Panc1 (cell line): Measurements from ENCODE around the gene DLX3. TPM values are rescaled to one million over a fixed set of nuclear protein-coding genes. Genes with fewer than 3 reads are reported as not detected.

ENCODE experiments used
- ATAC-seq: fragments of 200-7000 bp; cut with Tn5 transposase; 2 replicates; pipeline ENCODE4 v1.9.1; 2020; ENCODE audit warnings: mild to moderate bottlenecking, moderate library complexity
- BruUV-seq: library from RNA; stranded (reverse); fragments of 400-500 nt; replicated peaks from 2 replicates; lab custom pipeline; 2021; lab: Mats Ljungman, UMichigan
- CTCF ChIA-PET: fragments of 300-600 bp; sonication (Branson Sonifier 250); formaldehyde crosslinking; loops from one replicate; lab custom pipeline; 2022; ENCODE audit warnings: antibody characterized with exemption; lab: Charles Lee
- POLR2A ChIA-PET: fragments of 300-600 bp; sonication (Branson Sonifier 250); formaldehyde crosslinking; loops from one replicate; lab custom pipeline; 2022; ENCODE audit warnings: antibody characterized with exemption; lab: Charles Lee
- DNase-seq: peaks from one replicate; pipeline ENCODE4 v3.0.0-alpha.2; 2010; ENCODE audit warnings: low read depth, low spot score
- H3K27ac ChIP-seq: 2 replicates; pipeline ENCODE4 v1.5.1; 2011; ENCODE audit warnings: mild to moderate bottlenecking, low read length, inconsistent platforms
- H3K27me3 ChIP-seq: fragments of 200-500 bp; sonication (Bioruptor generic); 2 replicates; pipeline ENCODE4 v1.6.0; 2014; ENCODE audit warnings: low read length, inconsistent platforms; ENCODE audit not compliant: control insufficient read depth, insufficient read depth
- H3K36me3 ChIP-seq: fragments of 200-500 bp; sonication (Bioruptor generic); 2 replicates; pipeline ENCODE4 v1.5.1; 2014; ENCODE audit warnings: inconsistent platforms, mild to moderate bottlenecking, low read length, moderate library complexity; ENCODE audit not compliant: control insufficient read depth, insufficient read depth
- H3K4me1 ChIP-seq: 2 replicates; pipeline ENCODE4 v1.5.1; 2011; ENCODE audit warnings: inconsistent platforms, mild to moderate bottlenecking, low read length, moderate library complexity; ENCODE audit not compliant: control insufficient read depth, insufficient read depth
- H3K4me3 ChIP-seq, 2 experiments: 2 replicates each; pipeline ENCODE4 v1.5.1; 2011 to 2012; ENCODE audit warnings: low read depth in 2 of 2, low read length in 2 of 2, mild to moderate bottlenecking in 2 of 2, inconsistent platforms in 1 of 2, moderate library complexity in 1 of 2
- H3K9me3 ChIP-seq: fragments of 200-500 bp; sonication (Bioruptor generic); 2 replicates; pipeline ENCODE4 v1.5.1; 2014; ENCODE audit warnings: low read depth, mild to moderate bottlenecking, inconsistent platforms, low read length, moderate library complexity; ENCODE audit not compliant: control insufficient read depth, insufficient read depth
- CTCF ChIP-seq: fragments of 450-650 bp; IDR thresholded peaks from 2 replicates; pipeline ENCODE4 v1.5.1; 2017; ENCODE audit warnings: mild to moderate bottlenecking
- POLR2AphosphoS5 ChIP-seq: IDR thresholded peaks from 2 replicates; pipeline ENCODE4 v1.6.1; 2012; ENCODE audit warnings: mild to moderate bottlenecking, low read depth, low read length, moderate library complexity
- SIN3A ChIP-seq: IDR thresholded peaks from 2 replicates; pipeline ENCODE4 v1.6.1; 2012; ENCODE audit warnings: low read depth, mild to moderate bottlenecking, low read length, moderate library complexity, borderline replicate concordance; ENCODE audit not compliant: insufficient read depth
- TCF7L2 ChIP-seq: IDR thresholded peaks from 2 replicates; pipeline ENCODE4 v1.6.1; 2011; ENCODE audit warnings: mild to moderate bottlenecking, low read depth, low read length, inconsistent platforms
- in situ Hi-C: cut with HindIII; loops from 2 replicates; pipeline ENCODE4 v1.10.0; 2016; ENCODE audit warnings: low sequenced_read_pairs, low pct_unique_long_range_greater_than_20kb
- intact Hi-C: fragments of 100-400 bp; cut with micrococcal nuclease; formaldehyde crosslinking; loops from one replicate; pipeline ENCODE4 v1.10.0; 2022; ENCODE audit not compliant: unreplicated experiment
- total RNA-seq: library from RNA; stranded (reverse); gene quantifications from one replicate; pipeline ENCODE4 v1.2.1, GENCODE V29; 2021; ENCODE audit not compliant: unreplicated experiment
- TF ChIP-seq, protein P1 (sequence below), 2 experiments: IDR thresholded peaks; 2 replicates each; pipeline ENCODE4 v1.6.1; 2011 to 2012; ENCODE audit warnings: low read depth in 2 of 2, control low read depth in 1 of 2, low read length in 1 of 2, mild to moderate bottlenecking in 1 of 2, moderate library complexity in 1 of 2; ENCODE audit not compliant: insufficient read depth in 1 of 2

Gene DLX3
- total RNA-seq, 1 experiment from 2014 or later, result 2.9 TPM

DNA sequence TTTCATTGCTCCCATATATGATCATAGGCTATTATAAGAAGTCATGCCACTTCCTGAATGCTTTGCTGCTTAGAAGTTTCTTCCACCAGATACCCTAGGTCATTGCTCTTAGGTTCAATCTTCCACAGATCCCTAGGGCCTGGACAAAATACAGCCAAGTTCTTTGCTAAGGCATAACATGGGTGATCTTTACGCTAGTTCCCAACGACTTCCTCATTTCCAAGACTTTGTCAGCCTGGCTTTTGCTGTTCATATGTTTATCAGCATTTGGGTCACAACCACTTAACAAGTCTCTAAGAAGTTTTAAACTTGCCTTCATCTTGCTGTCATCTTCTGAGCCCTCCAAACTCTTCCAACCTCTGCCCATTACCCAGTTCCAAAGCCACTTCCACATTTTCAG is 20.1 kb upstream of the DLX3 start:
- H3K27ac ChIP-seq, result no peak overlapping the region
- no TSS peak for BruUV-seq
- ChIA-PET CTCF (no interaction called here), POLR2A (no interaction called here)
- H3K27me3 ChIP-seq, result no peaks in the 10 kb centered on the region; the same call in 1 of the 2 replicates
- H3K9me3 ChIP-seq, result 0 out of 2 replicates have a peak, but pooled peaks cover 6% of the 10 kb centered on the region
- no peaks in the 10 kb centered on the region for H3K36me3 ChIP-seq
- DNase-seq, result no peak
- H3K4me3 ChIP-seq, result no peak overlapping the region
- ATAC-seq, result no peak
- TF ChIP-seq, protein P1, sequence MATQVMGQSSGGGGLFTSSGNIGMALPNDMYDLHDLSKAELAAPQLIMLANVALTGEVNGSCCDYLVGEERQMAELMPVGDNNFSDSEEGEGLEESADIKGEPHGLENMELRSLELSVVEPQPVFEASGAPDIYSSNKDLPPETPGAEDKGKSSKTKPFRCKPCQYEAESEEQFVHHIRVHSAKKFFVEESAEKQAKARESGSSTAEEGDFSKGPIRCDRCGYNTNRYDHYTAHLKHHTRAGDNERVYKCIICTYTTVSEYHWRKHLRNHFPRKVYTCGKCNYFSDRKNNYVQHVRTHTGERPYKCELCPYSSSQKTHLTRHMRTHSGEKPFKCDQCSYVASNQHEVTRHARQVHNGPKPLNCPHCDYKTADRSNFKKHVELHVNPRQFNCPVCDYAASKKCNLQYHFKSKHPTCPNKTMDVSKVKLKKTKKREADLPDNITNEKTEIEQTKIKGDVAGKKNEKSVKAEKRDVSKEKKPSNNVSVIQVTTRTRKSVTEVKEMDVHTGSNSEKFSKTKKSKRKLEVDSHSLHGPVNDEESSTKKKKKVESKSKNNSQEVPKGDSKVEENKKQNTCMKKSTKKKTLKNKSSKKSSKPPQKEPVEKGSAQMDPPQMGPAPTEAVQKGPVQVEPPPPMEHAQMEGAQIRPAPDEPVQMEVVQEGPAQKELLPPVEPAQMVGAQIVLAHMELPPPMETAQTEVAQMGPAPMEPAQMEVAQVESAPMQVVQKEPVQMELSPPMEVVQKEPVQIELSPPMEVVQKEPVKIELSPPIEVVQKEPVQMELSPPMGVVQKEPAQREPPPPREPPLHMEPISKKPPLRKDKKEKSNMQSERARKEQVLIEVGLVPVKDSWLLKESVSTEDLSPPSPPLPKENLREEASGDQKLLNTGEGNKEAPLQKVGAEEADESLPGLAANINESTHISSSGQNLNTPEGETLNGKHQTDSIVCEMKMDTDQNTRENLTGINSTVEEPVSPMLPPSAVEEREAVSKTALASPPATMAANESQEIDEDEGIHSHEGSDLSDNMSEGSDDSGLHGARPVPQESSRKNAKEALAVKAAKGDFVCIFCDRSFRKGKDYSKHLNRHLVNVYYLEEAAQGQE (IDR thresholded peaks at IDR 0.05; ENCODE audit: insufficient read depth in 1 of 2, low read depth in 2 of 2, low read length in 1 of 2), result no peak
- TF ChIP-seq SIN3A (no peak), CTCF (no peak), TCF7L2 (no peak), POLR2AphosphoS5 (no peak)
- intact Hi-C loops, result no loop called here
- in situ Hi-C loops, result no loop called here
- H3K4me1 ChIP-seq, result no peaks in the 10 kb centered on the region

- ChIA-PET POLR2A (no interaction called here), CTCF (no interaction called here)
- in situ Hi-C loops (no loop called here), intact Hi-C loops (no loop called here)
- no peaks in the 10 kb centered on the region for H3K4me1 ChIP-seq
- 0 out of 2 replicates have a peak, but pooled peaks cover 8% of the 10 kb centered on the region for H3K9me3 ChIP-seq
- BruUV-seq, result no TSS peak
- TF ChIP-seq CTCF (no peak), SIN3A (no peak), TCF7L2 (no peak), POLR2AphosphoS5 (no peak)
- TF ChIP-seq, protein P1 (IDR thresholded peaks at IDR 0.05; ENCODE audit: insufficient read depth in 1 of 2, low read depth in 2 of 2, low read length in 1 of 2), result no peak
- no peak overlapping the region for H3K27ac ChIP-seq
- DNase-seq (no peak), ATAC-seq (no peak)
- H3K27me3 ChIP-seq, result no peaks in the 10 kb centered on the region; the same call in 1 of the 2 replicates
- H3K36me3 ChIP-seq, result no peaks in the 10 kb centered on the region
- H3K4me3 ChIP-seq, result no peak overlapping the region
Observed at GRCh38 chr17:50014471-50015088, 19.6 kb upstream of the DLX3 start.
